Hippocampal formation (tissue), 2 donors: ENCODE measurements around the gene MLLT1.
"Not testable (repeated sequence)": the region's sequence is repeated elsewhere in the genome, so short reads cannot be mapped to it uniquely, and the experiment has no call there.

ENCODE experiments used
- DNase-seq, 2 donors: peaks; one replicate each; lab custom pipeline; 2025; lab: John Stamatoyannopoulos, UW

MLLT1 gene, protein sequence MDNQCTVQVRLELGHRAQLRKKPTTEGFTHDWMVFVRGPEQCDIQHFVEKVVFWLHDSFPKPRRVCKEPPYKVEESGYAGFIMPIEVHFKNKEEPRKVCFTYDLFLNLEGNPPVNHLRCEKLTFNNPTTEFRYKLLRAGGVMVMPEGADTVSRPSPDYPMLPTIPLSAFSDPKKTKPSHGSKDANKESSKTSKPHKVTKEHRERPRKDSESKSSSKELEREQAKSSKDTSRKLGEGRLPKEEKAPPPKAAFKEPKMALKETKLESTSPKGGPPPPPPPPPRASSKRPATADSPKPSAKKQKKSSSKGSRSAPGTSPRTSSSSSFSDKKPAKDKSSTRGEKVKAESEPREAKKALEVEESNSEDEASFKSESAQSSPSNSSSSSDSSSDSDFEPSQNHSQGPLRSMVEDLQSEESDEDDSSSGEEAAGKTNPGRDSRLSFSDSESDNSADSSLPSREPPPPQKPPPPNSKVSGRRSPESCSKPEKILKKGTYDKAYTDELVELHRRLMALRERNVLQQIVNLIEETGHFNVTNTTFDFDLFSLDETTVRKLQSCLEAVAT

DNA sequence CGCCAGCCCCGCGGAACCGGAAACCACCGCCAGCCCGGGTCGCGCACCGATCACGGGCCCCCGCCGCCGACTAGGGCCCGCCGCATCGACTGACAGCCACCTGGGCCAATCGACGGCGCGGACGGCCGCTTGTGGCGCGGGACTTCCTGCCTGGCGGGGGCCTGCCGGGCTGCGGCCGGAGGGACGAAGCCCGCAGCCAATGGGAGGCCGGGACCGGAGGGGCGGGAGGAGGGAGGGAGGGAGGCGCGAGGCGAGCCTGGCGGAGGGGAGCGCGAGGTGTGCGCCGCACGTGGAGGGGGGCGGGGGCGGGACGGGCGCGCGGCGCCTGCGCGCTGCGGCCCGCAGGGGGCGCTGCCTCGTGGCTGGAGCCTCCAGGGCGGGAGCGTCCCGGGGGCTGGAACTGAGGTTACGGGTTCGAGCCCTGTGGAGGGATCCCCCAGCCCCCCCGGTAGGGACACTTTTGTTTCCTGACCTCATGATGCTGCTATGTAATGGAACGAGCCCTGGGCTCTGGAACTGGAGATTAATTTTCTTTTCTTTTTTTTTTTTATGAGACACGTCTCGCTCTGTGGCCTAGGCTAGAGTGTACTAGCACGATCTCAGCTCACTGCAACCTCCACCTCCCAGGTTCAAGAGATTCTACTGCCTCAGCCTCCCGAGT lies at the start of gene MLLT1:
MLLT1 (minus strand) TSS at position 45 of the 661 bp plus-strand sequence. CDS start 191 bp downstream, outside the sequence.
- DNase-seq, result peak; percentile 96 to 97

DNA sequence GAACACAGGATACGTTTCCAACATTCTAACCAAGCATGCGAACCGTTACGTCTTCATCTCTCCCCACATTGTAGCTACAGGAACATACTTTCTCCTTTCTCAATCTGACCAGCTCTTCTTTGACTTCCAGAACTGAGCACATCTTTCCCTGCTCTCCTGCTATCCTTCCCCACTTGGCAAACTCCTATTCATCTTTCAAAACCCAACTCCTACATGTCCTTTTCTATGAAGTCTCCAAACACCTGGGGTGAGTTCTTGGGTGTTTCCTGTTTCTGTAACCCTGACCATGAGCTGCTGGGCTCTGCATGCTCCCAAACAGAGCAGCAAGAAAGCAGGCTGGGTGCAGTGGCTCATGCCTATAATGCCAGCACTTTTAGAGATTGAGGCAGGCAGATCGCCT lies 47.0 kb upstream of the MLLT1 start:
- no peak for DNase-seq

DNA sequence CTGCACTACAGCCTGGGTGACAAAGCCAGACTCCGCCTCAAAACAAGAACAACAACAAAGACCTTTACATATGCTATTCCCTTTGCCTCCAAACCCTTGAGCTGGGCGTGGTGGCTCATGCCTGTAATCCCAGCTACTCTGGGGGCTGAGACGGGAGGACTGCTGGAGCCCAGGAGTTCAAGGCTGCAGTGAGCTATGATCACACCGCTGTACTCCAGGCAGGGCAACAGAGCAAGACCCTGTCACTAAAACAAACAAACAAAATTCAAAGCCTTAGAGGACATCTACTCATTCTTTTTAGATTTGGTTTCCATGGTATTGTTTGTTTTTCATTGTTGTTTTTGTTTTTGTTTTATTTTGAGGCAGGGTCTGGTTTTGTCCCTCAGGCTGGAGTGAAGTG lies 45.8 kb upstream of the MLLT1 start:
- DNase-seq, result no peak

DNA sequence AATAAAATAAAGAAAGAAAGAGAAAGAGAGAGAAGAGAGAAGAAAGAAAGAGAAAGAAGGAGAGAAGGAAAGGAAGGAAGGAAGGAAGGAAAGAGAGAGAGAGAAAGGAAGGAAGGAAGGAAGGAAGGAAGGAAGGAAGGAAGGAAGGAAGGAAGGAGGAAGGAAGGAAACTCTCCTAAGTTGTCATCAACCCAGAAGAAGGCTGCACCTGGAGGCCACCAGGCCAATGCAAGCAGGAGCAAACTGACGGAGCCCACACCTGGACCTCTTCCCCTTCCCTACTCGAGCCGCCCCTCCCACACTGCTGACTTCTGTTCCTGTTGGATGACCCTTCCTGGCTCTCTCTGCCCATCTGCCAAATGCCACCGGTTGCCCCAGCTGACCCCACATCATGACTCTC lies 45.0 kb upstream of the MLLT1 start:
- no peak for DNase-seq

DNA sequence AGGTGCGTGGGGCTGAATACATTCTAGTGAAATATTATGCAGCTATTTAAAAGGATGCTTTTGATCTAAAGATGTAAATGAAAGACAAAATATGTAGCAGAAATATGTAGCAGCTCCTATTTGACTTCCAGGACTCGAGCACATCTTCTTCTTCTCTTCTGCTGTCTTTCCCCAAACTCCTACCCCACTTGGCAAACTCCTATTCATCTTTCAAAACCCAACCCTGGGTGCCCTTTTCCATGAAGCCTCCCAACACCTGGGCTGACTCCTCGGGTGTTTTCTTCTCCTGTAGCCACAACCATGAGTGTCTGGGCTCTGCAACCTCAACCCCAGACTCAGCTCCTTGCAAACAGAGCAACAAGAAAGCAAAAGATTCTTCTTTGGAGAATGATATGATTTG lies 42.5 kb upstream of the MLLT1 start:
- no peak for DNase-seq

DNA sequence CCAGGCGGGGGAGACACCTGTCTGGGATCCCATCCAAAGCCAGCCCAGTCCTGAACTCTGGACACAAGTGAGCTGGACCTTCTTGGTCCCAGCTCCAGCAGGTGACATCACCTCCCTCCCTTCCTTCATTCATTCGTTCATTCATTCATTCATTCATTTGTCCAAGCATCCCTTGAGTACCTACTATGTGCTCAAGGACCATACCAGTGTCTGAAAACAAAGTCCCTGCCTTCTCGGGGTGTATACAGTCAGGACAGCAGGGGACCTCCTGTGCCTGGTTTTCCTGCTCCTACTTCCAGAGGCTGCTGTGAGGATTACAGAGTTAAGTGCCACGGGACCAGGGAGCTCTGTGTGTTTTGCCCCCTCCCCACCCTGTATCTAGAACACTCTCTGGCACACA lies 39.6 kb upstream of the MLLT1 start:
- DNase-seq, result no peak

DNA sequence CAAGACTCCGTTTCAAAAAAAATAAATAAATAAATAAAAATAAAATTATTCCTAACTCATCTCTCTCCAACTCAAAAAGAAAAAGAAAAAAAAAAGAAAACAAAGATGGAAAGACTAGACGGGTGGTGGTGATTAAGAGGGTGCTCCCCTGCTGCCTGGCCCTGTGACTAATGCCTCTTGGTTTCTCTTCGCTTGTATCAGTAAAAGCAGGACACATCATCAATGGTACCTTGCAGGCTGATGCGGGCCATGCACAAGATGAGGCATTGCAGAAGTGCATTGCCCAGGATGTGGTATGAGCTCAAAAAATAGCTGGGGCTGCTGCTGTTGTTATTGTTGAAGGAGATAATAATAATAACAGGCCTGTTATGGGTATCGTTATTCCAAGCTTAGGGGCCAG lies 39.0 kb upstream of the MLLT1 start:
- no peak for DNase-seq

DNA sequence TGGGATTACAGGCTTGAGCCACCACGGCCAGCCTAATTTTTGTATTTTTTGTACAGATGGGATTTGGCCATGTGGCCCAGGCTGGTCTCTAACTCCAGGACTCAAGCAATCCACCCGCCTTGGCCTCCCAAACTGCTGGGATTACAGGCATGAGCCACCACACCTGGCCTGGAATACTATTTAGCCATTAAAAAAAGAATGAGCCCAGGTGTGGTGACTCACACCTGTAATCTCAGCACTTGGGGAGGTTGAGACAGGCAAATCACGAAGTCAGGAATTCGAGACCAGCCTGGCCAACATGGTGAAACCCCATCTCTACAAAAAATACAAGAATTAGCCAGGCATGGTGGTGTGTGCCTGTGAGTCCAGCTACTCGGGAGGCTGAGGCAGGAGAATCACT lies 35.9 kb upstream of the MLLT1 start:
- not testable (repeated sequence) for DNase-seq

DNA sequence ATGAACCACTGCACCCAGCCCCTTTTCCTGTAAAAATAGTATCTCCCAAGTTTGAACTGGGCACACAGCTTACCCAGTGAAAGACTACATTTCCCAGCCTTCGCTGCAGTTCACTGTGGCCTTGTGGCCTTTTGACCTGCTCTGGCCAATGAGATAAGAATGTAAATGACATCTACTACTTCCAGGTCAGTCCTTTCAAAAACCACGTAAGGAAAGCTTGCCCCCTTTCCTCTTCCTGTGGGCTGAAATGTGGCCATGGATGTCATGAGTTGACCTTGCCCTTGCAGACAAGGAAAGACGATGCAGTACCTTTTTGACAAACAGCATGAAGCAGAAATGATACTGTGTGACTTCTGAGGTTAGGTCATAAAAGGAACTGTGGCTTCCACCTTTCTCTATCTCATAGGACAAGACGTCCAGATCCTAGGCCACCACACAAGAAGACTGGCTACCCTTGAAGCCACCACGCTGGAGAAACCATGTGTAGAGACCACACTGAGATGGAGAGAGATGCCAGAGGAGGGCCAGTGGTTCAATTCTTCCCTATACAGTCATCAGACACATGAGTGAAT lies 33.7 kb upstream of the MLLT1 start:
- DNase-seq, result no peak

DNA sequence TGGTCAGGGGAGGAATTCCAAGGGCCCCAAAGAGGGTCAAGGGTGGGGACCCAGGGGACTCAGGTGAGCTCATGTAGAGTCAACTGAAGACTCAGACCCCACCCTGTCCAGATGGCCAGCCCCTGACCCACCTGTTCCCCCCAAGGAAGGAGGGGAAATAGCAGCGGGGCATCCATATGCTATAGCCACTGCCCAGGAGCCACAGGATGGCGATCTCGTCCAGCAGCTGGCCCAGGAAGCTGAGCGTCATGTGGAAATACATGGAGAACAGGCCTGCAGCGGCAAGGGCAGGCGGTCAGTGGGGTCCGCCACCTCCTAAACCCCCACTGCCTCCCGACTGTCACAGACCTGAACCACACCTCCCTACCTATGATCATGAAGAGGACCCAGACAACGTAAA lies 32.2 kb upstream of the MLLT1 start:
- no peak for DNase-seq

DNA sequence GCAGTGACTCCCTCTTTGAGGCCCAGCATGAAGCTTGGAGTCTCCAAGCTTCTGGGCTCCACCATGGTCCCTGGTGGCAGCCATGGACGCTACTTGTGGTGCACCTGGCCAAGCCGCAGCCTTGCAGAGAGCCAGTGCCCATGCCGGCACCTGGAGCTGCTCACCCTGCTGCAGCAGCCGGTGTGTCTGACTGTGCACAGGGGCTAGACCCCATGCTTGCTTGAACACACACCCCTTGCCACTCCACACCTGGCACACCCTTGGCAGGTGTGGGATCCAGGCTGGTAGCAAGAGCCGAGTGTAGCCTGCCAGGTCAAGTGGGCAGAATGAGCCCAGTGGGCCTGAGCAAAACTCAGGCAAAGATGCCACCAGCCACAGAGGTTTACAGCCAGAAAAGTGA lies 18.6 kb upstream of the MLLT1 start:
- DNase-seq, result no peak

DNA sequence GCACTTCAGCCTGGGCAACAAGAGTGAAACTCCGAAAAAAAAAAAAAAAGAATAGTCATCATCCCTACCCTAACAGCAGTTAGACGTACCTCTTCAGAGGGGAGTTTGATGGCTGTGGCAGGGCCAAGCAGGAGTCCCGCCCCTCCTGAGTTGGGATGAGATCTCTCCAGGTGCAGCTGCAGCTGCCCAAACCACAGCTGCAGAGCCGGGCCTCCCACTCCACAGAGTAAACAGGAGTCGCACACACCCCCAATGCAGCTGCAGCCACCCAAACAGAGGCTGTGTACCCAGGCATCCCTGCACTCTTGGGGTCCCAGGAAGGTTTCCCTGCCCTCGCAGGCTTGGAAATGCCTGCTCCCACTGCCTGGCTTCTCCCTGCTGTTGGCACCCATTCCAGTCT lies 17.4 kb upstream of the MLLT1 start:
- DNase-seq, result no peak

DNA sequence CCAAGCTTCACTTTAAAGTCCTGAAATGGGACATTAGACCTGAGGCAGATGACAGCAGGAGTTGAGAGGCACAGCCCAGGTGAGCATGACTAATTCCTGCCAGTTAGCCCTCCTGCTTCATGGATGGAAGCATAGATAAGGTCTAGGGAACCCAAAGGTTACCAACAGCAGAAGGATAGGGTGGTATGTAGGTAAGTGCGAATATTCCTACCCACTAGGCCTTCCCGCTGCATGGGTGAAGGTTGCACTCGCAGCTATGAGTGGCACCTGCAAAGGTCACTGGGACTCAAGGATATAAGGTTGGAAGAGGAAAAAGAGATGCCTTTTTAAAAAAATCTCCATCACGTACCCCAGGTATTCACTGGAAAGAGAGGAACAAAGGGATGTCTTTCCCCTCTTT lies 12.2 kb upstream of the MLLT1 start:
- no peak for DNase-seq

DNA sequence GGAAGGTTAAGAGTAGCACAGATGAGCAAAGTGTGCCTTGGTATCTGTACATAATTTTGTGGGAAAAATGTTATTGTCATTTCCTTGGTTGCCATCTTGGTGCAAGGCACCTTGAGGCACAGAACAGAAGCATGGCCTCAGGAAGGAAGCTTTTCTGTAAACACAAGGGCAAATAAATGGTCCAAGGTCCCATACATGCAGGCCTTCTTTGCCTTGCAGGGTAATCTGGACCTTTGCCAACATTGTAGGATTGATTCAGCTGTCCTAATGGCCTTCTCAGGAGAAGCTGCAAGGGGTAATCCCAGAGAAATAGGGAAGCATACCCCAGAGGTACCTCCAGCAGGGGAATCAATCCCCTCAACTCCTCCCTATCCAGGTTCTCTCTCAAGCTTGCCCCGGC lies 9.0 kb upstream of the MLLT1 start:
- no peak for DNase-seq

DNA sequence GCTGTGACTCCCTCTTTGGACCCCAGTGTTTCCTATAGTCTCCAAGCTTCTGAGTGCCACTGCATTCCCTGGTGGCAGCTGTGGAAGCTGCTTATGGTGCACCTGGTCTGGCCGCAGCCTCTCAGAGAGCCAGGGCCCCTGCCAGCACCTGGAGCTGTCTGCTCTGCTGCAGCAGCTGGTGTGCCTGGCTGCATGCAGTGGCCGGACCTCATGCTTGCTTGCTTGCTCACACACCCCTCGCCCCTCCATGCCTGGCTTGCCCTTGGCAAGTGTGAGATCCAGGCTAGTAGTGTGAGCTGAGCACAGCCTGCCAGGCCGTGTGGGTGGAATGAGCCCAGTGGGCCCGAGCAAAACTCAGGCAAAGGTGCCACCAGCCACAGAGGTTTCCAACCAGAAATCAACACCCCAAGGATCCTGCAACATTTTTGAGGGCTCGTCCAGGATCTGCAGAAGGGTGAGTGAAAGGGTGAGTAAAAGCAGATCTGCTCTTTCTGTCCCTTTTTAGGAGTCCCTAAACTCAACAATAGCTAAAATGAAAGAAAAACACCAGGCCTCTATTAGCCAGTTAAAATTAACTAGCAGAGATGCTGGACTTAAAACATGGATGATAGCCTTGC lies 7.6 kb upstream of the MLLT1 start:
- DNase-seq, result no peak

DNA sequence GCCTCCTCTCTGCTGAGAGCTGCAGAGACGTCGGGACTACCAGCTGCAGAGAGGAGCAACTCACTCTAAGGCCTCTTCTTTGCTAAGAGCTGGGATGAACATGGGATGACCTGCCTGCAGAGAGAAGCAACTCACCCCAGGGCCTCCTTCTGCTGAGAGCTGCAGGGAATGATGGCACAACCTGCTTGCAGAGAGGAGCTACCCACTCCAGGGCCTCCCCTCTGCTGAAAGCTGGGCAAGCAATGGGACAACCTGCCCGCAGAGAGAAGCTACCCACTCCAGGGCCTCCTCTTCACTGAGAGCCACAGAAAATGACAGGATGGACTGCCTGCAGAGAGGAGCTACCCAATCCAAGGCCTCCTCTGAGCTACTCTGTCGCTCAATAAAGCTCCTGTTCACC lies 6.9 kb upstream of the MLLT1 start:
- DNase-seq, result no peak

DNA sequence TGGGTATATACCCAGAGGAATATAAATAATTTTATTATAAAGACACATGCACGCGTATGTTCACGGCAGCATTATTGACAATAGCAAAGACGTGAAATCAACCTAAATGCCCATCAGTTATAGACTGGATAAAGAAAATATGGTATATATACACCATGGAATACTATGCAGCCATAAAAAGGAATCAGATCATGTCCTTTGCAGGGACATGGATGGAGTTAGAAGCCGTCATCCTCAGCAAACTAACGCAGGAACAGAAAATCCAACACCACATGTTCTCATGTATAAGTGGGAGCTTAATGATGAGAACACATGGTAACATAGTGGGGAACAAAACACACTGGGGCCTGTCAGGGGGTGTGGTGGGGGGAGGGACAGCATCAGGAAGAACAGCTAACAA lies 2.6 kb upstream of the MLLT1 start:
- DNase-seq, result not testable (repeated sequence)

DNA sequence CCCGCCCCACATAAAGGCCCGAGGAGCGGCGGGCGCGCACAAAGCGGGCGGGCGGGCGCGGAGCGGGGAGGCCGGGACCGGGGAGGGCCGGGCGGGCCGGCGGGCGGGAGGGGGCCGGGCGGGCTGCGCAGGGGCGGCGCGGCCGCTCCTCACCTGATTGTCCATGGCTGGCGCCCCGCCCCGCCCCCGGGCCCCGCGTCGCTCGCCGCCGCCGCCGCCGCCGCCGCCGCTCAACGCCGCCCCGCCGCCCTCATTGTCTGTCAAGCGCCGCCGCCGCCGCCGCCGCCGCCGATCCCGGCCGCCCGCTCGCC lies 200 bp downstream of the MLLT1 start:
- no peak for DNase-seq

DNA sequence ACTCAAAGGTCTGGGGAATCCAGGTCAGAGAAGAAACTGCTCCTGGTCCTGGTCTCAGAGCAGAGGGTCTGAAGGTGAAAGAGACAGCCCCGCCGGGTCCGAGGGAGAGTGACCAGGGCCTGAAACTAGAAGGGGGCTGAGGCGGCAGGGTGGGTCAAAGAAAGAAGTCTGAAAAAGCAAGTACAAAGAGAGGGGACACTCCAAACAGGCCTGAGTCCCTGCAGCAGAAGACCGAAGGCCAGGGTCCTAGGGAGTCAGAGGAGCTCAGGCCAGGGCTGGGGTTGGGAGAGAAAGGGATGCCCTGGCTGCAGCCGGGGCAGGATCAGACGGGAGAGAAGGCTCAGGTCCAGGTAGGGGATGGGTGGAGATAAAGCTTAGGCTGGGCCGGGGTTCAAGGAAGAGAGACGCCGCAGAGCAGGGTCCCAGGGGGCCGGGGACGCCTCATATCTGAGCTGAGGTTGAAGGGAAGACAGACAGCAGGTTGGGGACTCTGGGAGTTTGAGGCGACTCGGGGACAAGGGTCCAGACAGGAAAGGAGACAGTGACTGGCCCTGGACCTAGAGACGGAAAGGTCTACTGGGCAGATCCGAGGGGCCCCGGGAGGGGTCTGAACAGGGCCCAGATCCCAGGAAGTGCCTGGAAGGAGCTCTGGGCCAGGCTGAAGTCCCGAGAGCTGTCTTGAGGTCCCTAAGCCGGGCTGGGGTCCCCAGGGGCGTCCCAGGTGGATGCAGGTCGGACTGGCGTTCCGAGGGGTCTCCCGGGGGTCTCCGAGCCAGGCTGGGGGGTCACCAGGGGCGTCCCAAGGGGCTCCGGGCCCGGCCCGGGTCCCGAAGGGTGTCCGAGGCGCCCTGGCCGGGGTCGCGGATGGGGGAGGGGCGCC lies 795 bp downstream of the MLLT1 start:
- no peak for DNase-seq

DNA sequence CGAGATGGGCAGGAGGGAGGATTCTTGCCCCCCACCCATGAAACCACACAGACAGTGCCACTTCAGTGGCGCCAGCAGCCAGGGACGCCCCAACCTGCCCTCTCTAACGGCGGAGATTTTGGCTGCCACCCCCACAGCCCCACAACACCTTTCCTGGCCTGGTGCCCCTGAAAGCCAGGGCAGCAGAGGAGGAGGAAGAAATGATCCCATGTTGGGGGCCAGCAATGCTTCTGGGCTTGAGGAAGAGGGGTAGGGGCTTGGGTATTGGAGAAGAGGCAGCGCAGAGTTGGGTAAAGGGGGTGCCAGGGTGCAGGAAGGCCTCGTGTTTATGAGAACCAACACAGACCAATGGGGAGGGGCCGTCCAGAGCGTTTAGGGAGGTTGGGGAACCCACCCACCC lies 1.7 kb downstream of the MLLT1 start:
- DNase-seq, result no peak

DNA sequence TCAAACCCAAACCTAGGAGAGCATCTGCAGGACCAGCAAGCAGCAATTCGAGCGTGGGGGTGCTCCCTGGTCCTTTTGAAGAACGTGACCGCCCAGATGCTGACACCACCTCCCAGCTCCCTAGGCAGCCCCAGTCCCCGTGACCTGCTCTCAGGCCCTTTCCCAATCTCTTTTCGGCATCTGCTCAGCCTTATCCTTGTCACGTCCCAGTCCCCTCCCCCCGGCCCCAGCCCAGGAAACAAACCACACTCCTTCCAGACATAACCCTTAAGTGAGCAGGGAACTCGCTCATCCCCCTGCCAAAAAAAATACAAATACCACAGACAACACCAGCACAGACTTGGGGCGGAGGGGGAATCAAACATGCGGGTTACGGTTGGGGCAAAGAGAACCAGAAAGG lies 3.3 kb downstream of the MLLT1 start:
- DNase-seq, result no peak
